Activated CD8-positive, alpha-beta memory T cell treated with anti-CD3 and anti-CD28 coated beads, Interleukin-2, amount 10 ng/mL, durations not matched to agents 7 days and 5 days (primary cell): Measurements from ENCODE around the gene CASTOR1. TPM values are rescaled to one million over a fixed set of nuclear protein-coding genes. Genes with fewer than 3 reads are reported as not detected.

Experiments used
- ATAC-seq: fragments of 150-1000 bp; cut with Tn5 transposase; one replicate; pipeline ENCODE4 v1.10.0; 2021; ENCODE audit warnings: moderate library complexity
- CTCF ChIA-PET: fragments of 350-600 bp; sonication (Branson Sonifier 250); formaldehyde crosslinking; loops from one replicate; lab custom pipeline; 2021; ENCODE audit warnings: antibody characterized with exemption; lab: Charles Lee
- DNase-seq: peaks from one replicate; pipeline ENCODE4 v3.0.0-alpha.2; 2020
- H3K27ac Mint-ChIP-seq: one replicate; pipeline ENCODE4 v1.8.0; 2021; ENCODE audit warnings: mild to moderate bottlenecking, mixed read lengths
- H3K27me3 Mint-ChIP-seq: one replicate; pipeline ENCODE4 v1.8.0; 2021; ENCODE audit warnings: mixed read lengths
- H3K36me3 Mint-ChIP-seq: one replicate; pipeline ENCODE4 v1.8.0; 2021; ENCODE audit warnings: mild to moderate bottlenecking, mixed read lengths
- H3K4me1 Mint-ChIP-seq: one replicate; pipeline ENCODE4 v1.8.0; 2021; ENCODE audit warnings: mixed read lengths
- H3K4me3 Mint-ChIP-seq: one replicate; pipeline ENCODE4 v1.8.0; 2021; ENCODE audit warnings: mild to moderate bottlenecking, moderate library complexity, mixed read lengths
- H3K9me3 Mint-ChIP-seq: one replicate; pipeline ENCODE4 v1.8.0; 2022; ENCODE audit warnings: low read depth, mixed read lengths
- total RNA-seq, 2 experiments: library from RNA; stranded (reverse); gene quantifications; one replicate each; pipeline ENCODE4 v1.2.3, GENCODE V29; 2021

The CASTOR1 gene
- total RNA-seq, 2 experiments from 2014 or later: 8.7 to 10.2 TPM

GRCh38 chr22:30284666-30285065, 4.6 kb downstream of the CASTOR1 start:
- Mint-ChIP-seq H3K36me3 (no peaks in the 10 kb centered on the region), H3K27ac (peak overlapping the region; percentile 25)
- ATAC-seq: no peak

GRCh38 chr22:30284172-30284571, 5.1 kb downstream of the CASTOR1 start:
- DNase-seq (no peak), ATAC-seq (no peak)
- no peaks in the 10 kb centered on the region for H3K36me3 Mint-ChIP-seq
- H3K27ac Mint-ChIP-seq: peak overlapping the region; percentile 25
- no peaks in the 10 kb centered on the region for H3K27me3 Mint-ChIP-seq
- CTCF ChIA-PET: interaction anchor here (0.7 to 11.4 kb wide), 7 partner anchors 16 to 895 kb away, joined by 3 to 508 read pairs (median 41); partner anchors contain the start of genes MTFP1, RNF215 and SEC14L2
- peak overlapping the region; percentile 62 for H3K4me3 Mint-ChIP-seq
- H3K4me1 Mint-ChIP-seq: peaks cover 66% of the 10 kb centered on the region
- no peaks in the 10 kb centered on the region for H3K9me3 Mint-ChIP-seq

More at GRCh38 chr22:30284666-30285065, 4.6 kb downstream of the CASTOR1 start:
- no peak for DNase-seq
- CTCF ChIA-PET: interaction anchor here (1.3 to 11.4 kb wide), 7 partner anchors 16 to 178 kb away, joined by 3 to 508 read pairs (median 41); partner anchors contain the start of genes CCDC157, MTFP1, RNF215 and SEC14L2
- Mint-ChIP-seq H3K9me3 (no peaks in the 10 kb centered on the region), H3K27me3 (no peaks in the 10 kb centered on the region), H3K4me1 (peaks cover 62% of the 10 kb centered on the region), H3K4me3 (no peak overlapping the region)

GRCh38 chr22:30283342-30283741, 6.0 kb downstream of the CASTOR1 start:
- Mint-ChIP-seq H3K9me3 (no peaks in the 10 kb centered on the region), H3K4me3 (peak overlapping the region; percentile 62), H3K27me3 (no peaks in the 10 kb centered on the region), H3K4me1 (peaks cover 69% of the 10 kb centered on the region), H3K27ac (peak overlapping the region; percentile 67), H3K36me3 (peaks cover 1% of the 10 kb centered on the region)
- CTCF ChIA-PET: interaction anchor here (0.7 to 11.4 kb wide), 8 partner anchors 16 to 894 kb away, joined by 3 to 508 read pairs (median 6); partner anchors contain the start of genes RNF215 and SEC14L2
- ATAC-seq (no peak), DNase-seq (no peak)

- CTCF ChIA-PET: interaction anchor here (1.4 to 11.4 kb wide), 6 partner anchors 15 to 183 kb away, joined by 3 to 508 read pairs (median 24); partner anchors contain the start of genes RNF215 and SEC14L2
- no peaks in the 10 kb centered on the region for H3K9me3 Mint-ChIP-seq
- peak overlapping the region; percentile 62 for H3K4me3 Mint-ChIP-seq
These were observed 6.7 kb downstream of the CASTOR1 start for GRCh38 chr22:30282616-30283046.

GRCh38 chr22:30280505-30280904, 8.8 kb downstream of the CASTOR1 start:
- Mint-ChIP-seq H3K4me1 (peaks cover 68% of the 10 kb centered on the region), H3K27ac (no peak overlapping the region), H3K36me3 (peaks cover 5% of the 10 kb centered on the region)

More at GRCh38 chr22:30282616-30283046, 6.7 kb downstream of the CASTOR1 start:
- DNase-seq (no peak), ATAC-seq (no peak)
- Mint-ChIP-seq H3K27ac (peak overlapping the region; percentile 67), H3K4me1 (peaks cover 68% of the 10 kb centered on the region), H3K36me3 (peaks cover 1% of the 10 kb centered on the region), H3K27me3 (no peaks in the 10 kb centered on the region)

GRCh38 chr22:30279932-30280331, 9.4 kb downstream of the CASTOR1 start:
- DNase-seq (no peak), ATAC-seq (no peak)
- CTCF ChIA-PET: interaction anchor here (0.7 to 4.1 kb wide), 6 partner anchors 8 to 107 kb away, joined by 4 to 20 read pairs (median 8); partner anchors contain the start of genes OSM and RNF215
- Mint-ChIP-seq H3K27ac (no peak overlapping the region), H3K36me3 (peaks cover 6% of the 10 kb centered on the region), H3K4me3 (no peak overlapping the region), H3K4me1 (peaks cover 70% of the 10 kb centered on the region), H3K9me3 (no peaks in the 10 kb centered on the region), H3K27me3 (no peaks in the 10 kb centered on the region)

More at GRCh38 chr22:30280505-30280904, 8.8 kb downstream of the CASTOR1 start:
- CTCF ChIA-PET: interaction anchor here (1.1 to 4.1 kb wide), 7 partner anchors 10 to 173 kb away, joined by 3 to 20 read pairs (median 7); partner anchors contain the start of gene OSM
- H3K27me3 Mint-ChIP-seq: no peaks in the 10 kb centered on the region
- ATAC-seq (no peak), DNase-seq (no peak)
- H3K9me3 Mint-ChIP-seq: no peaks in the 10 kb centered on the region
- no peak overlapping the region for H3K4me3 Mint-ChIP-seq

- no peak for DNase-seq
- Mint-ChIP-seq H3K4me1 (peaks cover 70% of the 10 kb centered on the region), H3K27ac (no peak overlapping the region), H3K4me3 (no peak overlapping the region), H3K36me3 (peaks cover 10% of the 10 kb centered on the region), H3K27me3 (no peaks in the 10 kb centered on the region), H3K9me3 (no peaks in the 10 kb centered on the region)
- ATAC-seq: no peak
- CTCF ChIA-PET: interaction anchor here (0.7 to 4.1 kb wide), 6 partner anchors 9 to 108 kb away, joined by 3 to 20 read pairs (median 6); partner anchors contain the start of genes RNF215 and TBC1D10A
These were observed 10.1 kb downstream of the CASTOR1 start for GRCh38 chr22:30279046-30279788.

- ATAC-seq (no peak), DNase-seq (no peak)
- peaks cover 14% of the 10 kb centered on the region for H3K36me3 Mint-ChIP-seq
- no peak overlapping the region for H3K27ac Mint-ChIP-seq
- CTCF ChIA-PET: interaction anchor here (1.1 to 4.1 kb wide), 5 partner anchors 8 to 110 kb away, joined by 5 to 20 read pairs (median 8); partner anchors contain the start of gene RNF215
- no peaks in the 10 kb centered on the region for H3K27me3 Mint-ChIP-seq
- no peak overlapping the region for H3K4me3 Mint-ChIP-seq
- no peaks in the 10 kb centered on the region for H3K9me3 Mint-ChIP-seq
- peaks cover 70% of the 10 kb centered on the region for H3K4me1 Mint-ChIP-seq
These were observed 11.6 kb downstream of the CASTOR1 start for GRCh38 chr22:30277547-30278344.

GRCh38 chr22:30276039-30276438, 13.3 kb downstream of the CASTOR1 start:
- no peak overlapping the region for H3K4me3 Mint-ChIP-seq

GRCh38 chr22:30275625-30276024, 13.7 kb downstream of the CASTOR1 start:
- Mint-ChIP-seq H3K9me3 (no peaks in the 10 kb centered on the region), H3K36me3 (peaks cover 26% of the 10 kb centered on the region), H3K27ac (peak overlapping the region; percentile 50), H3K27me3 (no peaks in the 10 kb centered on the region), H3K4me3 (no peak overlapping the region), H3K4me1 (peaks cover 69% of the 10 kb centered on the region)
- no peak for DNase-seq
- CTCF ChIA-PET: interaction anchor here (0.8 to 2.4 kb wide), 8 partner anchors 10 to 167 kb away, joined by 3 to 8 read pairs (median 4); partner anchors contain the start of genes OSM and RNF215
- peak; percentile 43 for ATAC-seq

More at GRCh38 chr22:30276039-30276438, 13.3 kb downstream of the CASTOR1 start:
- H3K36me3 Mint-ChIP-seq: peaks cover 24% of the 10 kb centered on the region
- H3K9me3 Mint-ChIP-seq: no peaks in the 10 kb centered on the region
- CTCF ChIA-PET: interaction anchor here (0.8 to 2.4 kb wide), 8 partner anchors 10 to 168 kb away, joined by 3 to 8 read pairs (median 4); partner anchors contain the start of genes OSM and RNF215
- peak overlapping the region; percentile 50 for H3K27ac Mint-ChIP-seq
- DNase-seq (no peak), ATAC-seq (no peak)
- H3K27me3 Mint-ChIP-seq: no peaks in the 10 kb centered on the region
- H3K4me1 Mint-ChIP-seq: peaks cover 69% of the 10 kb centered on the region

GRCh38 chr22:30274437-30274812, 14.9 kb downstream of the CASTOR1 start:
- no peak for DNase-seq
- Mint-ChIP-seq H3K27ac (peak overlapping the region; percentile 30), H3K4me3 (no peak overlapping the region), H3K36me3 (peaks cover 31% of the 10 kb centered on the region), H3K9me3 (no peaks in the 10 kb centered on the region), H3K4me1 (peaks cover 65% of the 10 kb centered on the region), H3K27me3 (no peaks in the 10 kb centered on the region)
- no peak for ATAC-seq
- CTCF ChIA-PET: interaction anchor here (2.4 kb wide), 1 partner anchor 12 kb away, joined by 6 read pairs; no protein-coding TSS in a partner anchor

GRCh38 chr22:30273711-30274436, 15.4 kb downstream of the CASTOR1 start:
- DNase-seq (no peak), ATAC-seq (no peak)
- Mint-ChIP-seq H3K27me3 (no peaks in the 10 kb centered on the region), H3K9me3 (no peaks in the 10 kb centered on the region), H3K27ac (peak overlapping the region; percentile 51), H3K4me3 (no peak overlapping the region), H3K4me1 (peaks cover 65% of the 10 kb centered on the region), H3K36me3 (peaks cover 34% of the 10 kb centered on the region)
- CTCF ChIA-PET: no interaction called here
